GM19239 (cell line): ENCODE data around the gene ZCCHC13.
A peak's percentile ranks its signal among the peaks of the same experiment; 100 is the strongest.
"Not testable (repeated sequence)": the region's sequence is repeated elsewhere in the genome, so short reads cannot be mapped to it uniquely, and the experiment has no call there.

Experiments used
- DNase-seq: peaks from one replicate; pipeline ENCODE4 v3.0.0; 2011; ENCODE audit warnings: low spot score; ENCODE audit not compliant: insufficient read length
- FAIRE-seq: peaks from 2 replicates; lab custom pipeline; 2011; peaks lifted over from hg19 to GRCh38; lab: Jason Lieb, UNC

Gene ZCCHC13

DNA sequence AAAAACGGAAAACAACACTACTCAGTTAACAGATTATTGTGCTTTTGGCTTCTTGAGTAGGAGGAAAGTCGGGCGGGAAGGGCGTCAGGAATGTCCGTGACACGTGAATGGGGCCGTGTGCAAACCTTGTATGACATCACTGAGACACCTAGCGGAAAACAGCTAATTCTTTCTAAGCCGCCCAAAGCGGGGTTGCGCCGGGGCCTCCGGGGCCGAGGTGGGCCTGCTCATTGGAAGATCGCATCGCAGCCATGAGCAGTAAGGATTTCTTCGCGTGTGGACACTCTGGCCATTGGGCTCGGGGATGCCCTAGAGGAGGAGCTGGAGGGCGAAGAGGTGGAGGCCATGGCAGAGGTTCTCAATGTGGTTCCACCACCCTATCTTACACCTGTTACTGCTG is at the start of gene ZCCHC13:
TSS of gene ZCCHC13 (plus strand) at position 165 of the 400 bp plus-strand sequence. CDS start at position 252, 87 bp downstream.
- FAIRE-seq = no peak
- no peak for DNase-seq

- DNase-seq = not testable (repeated sequence)
- FAIRE-seq = peak; percentile 37
These were observed 45.9 kb upstream of the ZCCHC13 start for GRCh38 chrX:74258111-74258510.

DNA sequence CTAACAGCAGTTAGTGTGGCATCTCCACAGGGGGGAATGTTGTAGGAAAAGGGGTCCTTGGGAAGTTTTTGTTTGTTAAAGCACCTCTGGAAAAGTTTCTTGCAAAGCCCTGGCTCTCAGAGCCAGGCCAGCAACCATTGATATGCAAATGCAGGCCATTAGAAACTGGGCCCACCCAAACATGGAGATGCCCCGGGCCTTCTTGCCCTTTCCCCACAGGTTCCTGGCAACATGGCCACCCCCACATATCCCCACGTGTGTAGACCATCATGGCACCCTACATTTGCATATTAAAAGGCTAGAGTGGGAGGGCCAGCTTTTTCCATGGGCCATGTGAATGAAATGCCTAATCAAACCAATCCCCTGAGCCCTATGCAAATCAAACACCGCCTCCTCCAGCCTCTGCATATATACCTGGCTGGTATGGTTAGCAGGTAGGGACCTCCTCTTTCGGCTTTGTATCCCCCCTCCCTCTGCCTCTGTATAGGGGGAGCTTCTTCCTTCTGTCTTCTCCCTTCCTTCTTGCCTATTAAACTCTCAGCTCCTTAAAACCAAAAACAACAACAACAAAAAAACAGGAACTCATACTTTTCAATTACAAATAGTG is 44.0 kb upstream of the ZCCHC13 start:
- FAIRE-seq (no peak), DNase-seq (no peak)

GRCh38 chrX:74262452-74263209 is 41.3 kb upstream of the ZCCHC13 start:
- DNase-seq (no peak), FAIRE-seq (no peak)

GRCh38 chrX:74270393-74270792 is 33.6 kb upstream of the ZCCHC13 start:
- FAIRE-seq (no peak), DNase-seq (no peak)

DNA sequence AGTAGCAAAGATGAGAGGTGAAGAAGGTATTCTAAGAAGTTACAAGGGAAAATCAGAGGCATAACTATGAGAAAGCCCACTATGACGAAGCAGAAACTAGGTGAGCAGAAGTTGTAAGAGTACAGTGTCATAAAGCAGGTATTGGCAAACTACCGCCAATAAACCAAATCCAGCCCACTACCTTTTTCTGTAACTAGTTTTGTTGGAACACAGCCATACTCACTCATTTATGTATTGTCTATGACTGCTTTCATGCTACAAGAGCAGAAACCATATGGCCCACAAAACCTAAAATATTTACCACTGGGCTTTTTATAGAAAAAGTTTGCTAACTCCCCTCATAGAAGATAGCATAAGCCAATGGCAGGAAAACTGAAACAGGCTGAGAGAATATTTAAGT is 31.8 kb upstream of the ZCCHC13 start:
- no peak for DNase-seq
- no peak for FAIRE-seq

- no peak for FAIRE-seq
- no peak for DNase-seq
These were observed 29.5 kb upstream of the ZCCHC13 start for GRCh38 chrX:74274516-74274915.

GRCh38 chrX:74277320-74277719 is 26.7 kb upstream of the ZCCHC13 start:
- no peak for DNase-seq
- FAIRE-seq = no peak

DNA sequence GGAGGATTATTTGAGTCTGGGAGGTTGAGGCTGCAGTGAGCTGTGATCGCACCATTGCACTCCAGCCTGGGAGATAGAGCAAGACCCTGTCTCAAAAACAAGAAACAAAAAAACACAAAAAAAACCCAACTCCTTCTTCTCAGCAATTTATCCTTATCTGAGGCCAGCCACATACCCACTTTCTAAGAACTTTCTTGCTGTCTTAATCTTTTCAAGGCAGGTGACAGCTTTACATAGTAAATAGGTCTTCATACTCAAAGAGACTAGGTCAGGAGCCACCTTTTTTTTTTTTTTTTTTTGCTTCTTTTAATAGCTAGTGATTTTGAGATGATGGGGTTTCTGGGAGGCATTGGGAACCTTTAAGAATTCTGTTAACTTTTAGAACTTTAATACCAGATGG is 26.1 kb upstream of the ZCCHC13 start:
- DNase-seq = no peak
- no peak for FAIRE-seq

DNA sequence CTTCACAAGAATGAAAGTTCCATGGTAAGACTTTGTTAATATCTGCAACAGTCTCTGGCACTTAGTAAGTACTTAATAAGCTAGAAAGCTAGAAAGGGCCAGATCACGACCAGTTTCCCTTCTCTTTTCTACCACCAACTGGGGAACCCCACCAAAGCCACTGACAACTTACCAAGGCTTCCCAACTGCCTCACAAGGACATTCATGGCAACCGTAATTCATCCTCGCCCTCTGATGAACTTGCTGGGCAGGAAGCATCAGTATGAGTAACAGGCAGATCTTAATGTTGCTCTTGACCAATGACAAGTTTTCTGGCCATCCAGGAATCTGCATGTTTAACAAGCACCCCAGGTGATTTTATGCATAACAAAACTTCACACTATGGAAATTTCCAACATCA is 23.2 kb upstream of the ZCCHC13 start:
- FAIRE-seq (no peak), DNase-seq (no peak)

GRCh38 chrX:74284391-74284952 is 19.5 kb upstream of the ZCCHC13 start:
- FAIRE-seq (no peak), DNase-seq (no peak)

- FAIRE-seq (no peak), DNase-seq (no peak)
These were observed 16.8 kb upstream of the ZCCHC13 start for GRCh38 chrX:74286950-74287740.

GRCh38 chrX:74291577-74291963 is 12.4 kb upstream of the ZCCHC13 start:
- DNase-seq (no peak), FAIRE-seq (no peak)

DNA sequence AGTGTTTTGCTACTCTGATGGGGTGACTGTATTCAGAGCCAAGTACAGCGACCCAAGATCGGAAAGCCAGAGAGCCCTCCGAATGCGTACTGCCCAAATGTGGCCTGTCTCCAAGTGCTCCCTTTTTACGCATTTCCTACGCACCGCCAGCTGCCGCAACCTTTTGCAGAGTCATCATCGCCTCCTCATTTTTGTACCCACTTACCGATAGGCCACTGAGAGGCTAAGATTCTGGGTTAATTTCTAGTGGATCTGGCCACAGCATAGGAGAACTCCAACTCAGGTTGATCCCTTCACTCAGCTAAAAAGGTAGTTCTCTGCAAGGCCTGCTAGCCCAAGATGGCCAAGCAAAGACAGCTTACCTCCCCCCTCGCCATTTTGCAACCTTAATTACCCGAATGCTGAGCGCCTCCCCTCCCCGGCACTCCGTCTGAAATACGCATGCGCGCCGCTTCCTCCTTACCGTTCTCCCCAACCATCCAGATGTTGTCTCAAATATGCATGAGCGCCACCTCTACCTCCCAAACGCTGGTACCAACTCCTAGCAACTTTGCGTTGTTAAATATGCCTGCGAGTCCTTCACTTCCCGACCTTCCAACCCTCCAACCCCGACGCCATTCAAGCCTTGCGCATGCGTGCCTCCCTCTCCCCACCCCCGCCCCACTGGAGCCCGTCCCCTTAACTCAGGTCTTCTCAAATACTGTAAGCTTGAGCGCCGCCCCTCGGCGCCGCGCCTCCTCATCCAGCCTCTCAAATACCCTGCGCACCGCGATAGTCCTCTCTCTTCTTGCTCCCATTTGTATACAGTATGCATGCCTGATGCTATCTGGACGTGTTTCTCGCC is 11.8 kb upstream of the ZCCHC13 start:
- DNase-seq (peak; percentile 15), FAIRE-seq (peak; percentile 64)

DNA sequence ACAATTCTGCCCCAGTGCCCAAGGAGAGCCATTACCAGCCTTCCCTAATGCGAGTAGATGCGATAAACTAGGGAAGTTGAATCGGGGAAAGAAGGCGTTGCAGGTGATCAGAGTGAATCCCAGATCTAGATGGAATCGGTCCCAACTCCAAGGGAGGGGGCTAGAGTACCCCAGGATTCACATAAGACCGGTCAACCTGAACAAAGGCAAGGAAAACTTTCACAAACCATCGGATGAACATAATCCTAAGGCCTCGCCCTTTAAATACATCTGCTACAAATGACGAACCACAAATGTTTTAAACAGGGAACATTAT is 11.2 kb upstream of the ZCCHC13 start:
- FAIRE-seq (no peak), DNase-seq (no peak)

DNA sequence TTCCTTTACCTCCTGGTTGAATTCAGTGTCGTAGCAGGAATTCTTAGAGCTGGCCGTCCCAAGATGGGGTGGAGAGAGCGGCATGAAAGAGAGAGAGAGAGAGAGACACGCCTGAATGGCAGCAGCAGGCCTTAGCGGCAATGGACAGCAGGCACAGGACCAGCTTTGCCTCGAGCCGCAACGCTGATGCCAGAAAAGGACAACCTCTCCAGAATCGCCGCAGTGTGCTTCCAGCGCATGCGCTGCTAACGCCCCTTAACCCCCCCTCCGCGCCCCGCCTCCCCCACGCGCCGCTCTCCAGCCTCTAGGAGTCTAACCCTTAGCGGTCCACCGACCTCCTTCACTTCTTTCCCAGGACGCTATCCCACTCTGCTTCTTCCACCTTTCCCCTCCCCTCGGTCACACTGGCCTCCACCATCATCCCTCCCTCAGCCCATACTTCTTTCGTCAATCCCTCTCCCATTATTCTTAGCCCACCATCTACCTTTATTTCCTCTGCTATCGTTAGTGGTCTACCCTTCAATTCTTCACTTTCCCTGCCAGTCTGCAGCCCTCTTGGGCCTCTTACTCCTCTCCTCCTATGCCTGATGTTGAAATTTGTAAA is 10.5 kb upstream of the ZCCHC13 start:
- FAIRE-seq (peak; percentile 40), DNase-seq (peak; percentile 17)

DNA sequence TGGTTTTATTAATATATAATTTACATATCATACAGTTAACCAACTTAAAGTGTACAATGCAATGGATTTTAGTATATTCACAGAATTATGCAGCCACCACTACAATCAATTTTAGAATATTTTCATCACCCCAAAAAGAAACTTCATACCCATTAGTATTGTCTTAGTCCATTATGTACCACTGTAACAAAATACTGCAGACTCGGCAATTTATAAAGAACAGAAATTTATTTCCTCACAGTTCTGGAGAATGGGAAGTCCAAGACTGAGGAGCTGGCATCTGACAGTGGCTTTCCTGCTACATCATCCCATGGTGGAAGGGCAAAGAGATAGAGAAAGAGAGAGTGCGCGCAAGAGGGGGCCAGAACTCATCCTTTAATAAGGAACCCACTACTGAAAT is 8.9 kb upstream of the ZCCHC13 start:
- no peak for FAIRE-seq
- no peak for DNase-seq

DNA sequence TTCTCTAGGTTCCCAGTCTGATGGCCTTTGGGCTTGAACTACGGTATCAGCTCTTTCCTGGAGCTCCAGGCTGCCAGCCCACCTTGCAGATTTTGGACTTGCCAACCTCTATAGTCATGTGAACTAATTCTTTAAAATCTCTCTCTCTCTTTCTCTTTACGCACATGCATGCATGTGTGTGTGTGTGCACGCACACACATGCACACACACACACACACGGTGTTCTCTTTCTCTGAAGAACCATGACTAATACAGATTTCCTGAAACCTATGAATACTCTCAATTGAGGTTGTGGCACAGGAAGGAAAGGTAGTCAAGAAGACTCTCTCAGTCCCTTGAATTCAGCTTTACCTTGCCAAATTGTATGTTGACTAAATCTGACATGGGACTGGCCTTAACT is 6.2 kb upstream of the ZCCHC13 start:
- DNase-seq = no peak
- FAIRE-seq = no peak

DNA sequence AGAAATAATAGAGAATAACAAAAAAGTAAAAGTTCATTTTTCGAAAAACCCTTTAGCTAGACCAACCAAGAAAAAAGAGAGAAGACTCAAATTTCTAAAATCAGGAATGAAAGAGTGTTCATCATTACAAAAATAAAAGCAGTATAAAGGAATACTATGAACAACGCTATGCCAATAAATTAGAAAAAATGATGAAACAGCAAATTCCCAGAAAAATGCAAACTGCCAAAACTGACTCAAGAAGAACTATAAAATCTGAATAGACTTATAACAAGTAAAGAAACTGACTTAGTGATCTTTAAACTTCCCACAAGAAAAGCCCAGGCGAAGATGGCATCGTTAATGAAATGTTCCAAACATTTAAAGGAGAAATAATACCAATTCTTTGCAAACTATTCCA is 3.1 kb upstream of the ZCCHC13 start:
- FAIRE-seq (peak; percentile 8), DNase-seq (no peak)

DNA sequence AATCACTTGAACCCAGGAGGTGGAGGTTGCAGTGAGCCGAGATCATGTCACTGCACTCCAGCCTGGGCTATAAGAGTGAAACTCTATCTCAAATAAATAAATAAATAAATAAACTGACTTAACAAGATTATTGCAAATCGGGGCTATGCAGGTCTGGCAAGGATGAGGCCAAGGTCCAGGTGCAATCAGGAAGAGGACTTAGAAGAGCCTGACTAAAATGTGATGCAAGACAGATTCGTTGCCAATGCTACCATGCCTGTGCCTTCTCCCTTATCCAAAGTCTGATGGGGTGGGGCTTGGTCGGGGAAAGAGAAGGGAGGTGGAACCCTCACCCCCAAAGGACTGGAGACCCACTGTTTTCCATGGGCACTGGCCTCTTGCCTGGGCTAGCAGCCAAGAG is 14.7 kb downstream of the ZCCHC13 start:
- DNase-seq (no peak), FAIRE-seq (no peak)
